K562 (cell line): ENCODE results near the gene IMPG2.

Source experiments
- HDAC2 ChIP-seq: fragments of 450-650 bp; IDR thresholded peaks from 2 replicates; pipeline ENCODE4 v1.6.1; 2016; ENCODE audit warnings: mild to moderate bottlenecking
- RAD21 ChIP-seq, 2 experiments: fragments of 250-450 bp in 1 of 2; fragments of 450-650 bp in 1 of 2; sonication (Bioruptor Pico) in 1 of 2; formaldehyde crosslinking in 1 of 2; IDR thresholded peaks in 1 of 2; conservative IDR thresholded peaks in 1 of 2; 2 replicates each; pipeline versions ENCODE4 v1.4.0 to v1.8.0; 2020 to 2022; ENCODE audit warnings: mild to moderate bottlenecking in 2 of 2, moderate library complexity in 1 of 2
- SP2 ChIP-seq: IDR thresholded peaks from 2 replicates; pipeline ENCODE4 v1.6.1; 2011; ENCODE audit warnings: mild to moderate bottlenecking, low read depth, low read length, moderate library complexity; ENCODE audit not compliant: poor library complexity, severe bottlenecking; ENCODE audit errors: extremely low read depth
- ZNF184 ChIP-seq: sonication (generic); formaldehyde crosslinking; IDR thresholded peaks from 2 replicates; pipeline ENCODE4 v1.5.0; 2020; ENCODE audit warnings: missing genetic modification reagents
- ZNF589 ChIP-seq: fragments of 200-800 bp; sonication (Bioruptor generic); IDR thresholded peaks from 2 replicates; pipeline ENCODE4 v1.6.1; 2016; ENCODE audit warnings: low read depth, missing genetic modification characterization, missing compliant biosample characterization

GRCh38 chr3:101256511-101256910 is 63.9 kb downstream of the IMPG2 start:
- TF ChIP-seq ZNF184 (CRISPR knock-in tag): no peak
- no peak for TF ChIP-seq ZNF589 (CRISPR knock-in tag)
- TF ChIP-seq HDAC2: no peak
- no peak for TF ChIP-seq SP2
- no peak for TF ChIP-seq RAD21 (CRISPR knock-in tag; conservative IDR thresholded peaks at IDR 0.05 in 1 of 2, IDR thresholded peaks at IDR 0.05 in 1 of 2)
